GM21576 (cell line): ENCODE results near the gene VGLL4.
A peak's percentile ranks its signal among the peaks of the same experiment; 100 is the strongest.
"Not testable (repeated sequence)": the region's sequence is repeated elsewhere in the genome, so short reads cannot be mapped to it uniquely, and the experiment has no call there.

ENCODE experiments used
- ATAC-seq: cut with Tn5 transposase; IDR thresholded peaks from one replicate; pipeline ENCODE4 v1.9.1; 2021; ENCODE audit warnings: mild to moderate bottlenecking, moderate library complexity; ENCODE audit not compliant: unreplicated experiment

Gene VGLL4

GRCh38 chr3:11607816-11608215 is 35.9 kb downstream of the VGLL4 start:
- ATAC-seq, result no peak

GRCh38 chr3:11606865-11607440 is 36.8 kb downstream of the VGLL4 start:
- ATAC-seq, result no peak

GRCh38 chr3:11606090-11606784 is 37.5 kb downstream of the VGLL4 start:
- ATAC-seq, result no peak

- ATAC-seq, result no peak
These were observed 38.3 kb downstream of the VGLL4 start for GRCh38 chr3:11605398-11605797.

GRCh38 chr3:11604139-11604892 is 39.4 kb downstream of the VGLL4 start:
- ATAC-seq, result no peak

GRCh38 chr3:11603628-11604027 is 40.1 kb downstream of the VGLL4 start:
- no peak for ATAC-seq

- ATAC-seq, result no peak
These were observed 40.7 kb downstream of the VGLL4 start for GRCh38 chr3:11602886-11603527.

- ATAC-seq, result no peak
These were observed 41.4 kb downstream of the VGLL4 start for GRCh38 chr3:11602239-11602840.

GRCh38 chr3:11601446-11602238 is 42.1 kb downstream of the VGLL4 start:
- peak; percentile 92 for ATAC-seq

- no peak for ATAC-seq
These were observed 43.0 kb downstream of the VGLL4 start for GRCh38 chr3:11600501-11601282.

GRCh38 chr3:11596387-11596786 is 47.3 kb downstream of the VGLL4 start:
- ATAC-seq, result no peak

- ATAC-seq, result not testable (repeated sequence)
These were observed 48.7 kb downstream of the VGLL4 start for GRCh38 chr3:11595024-11595423.

GRCh38 chr3:11593318-11594034 is 50.2 kb downstream of the VGLL4 start:
- no peak for ATAC-seq

GRCh38 chr3:11592445-11593298 is 51.0 kb downstream of the VGLL4 start:
- ATAC-seq, result no peak

- no peak for ATAC-seq
These were observed 52.1 kb downstream of the VGLL4 start for GRCh38 chr3:11591391-11592282.

- ATAC-seq, result no peak
These were observed 52.7 kb downstream of the VGLL4 start for GRCh38 chr3:11591002-11591355.

- no peak for ATAC-seq
These were observed 54.0 kb downstream of the VGLL4 start for GRCh38 chr3:11589706-11590105.
